GM12878 (cell line): ENCODE measurements around the gene WDFY4.

Experiments
- BHLHE40 ChIP-seq, 2 experiments: fragments of 450-650 bp in 1 of 2; IDR thresholded peaks; 2 replicates each; pipeline ENCODE4 v1.6.1; 2011 to 2017; ENCODE audit warnings: low read depth in 2 of 2, borderline replicate concordance in 1 of 2, improper control_type of control experiment in 1 of 2, low read length in 1 of 2, mild to moderate bottlenecking in 1 of 2
- HDAC6 ChIP-seq: fragments of 200-600 bp; sonication (generic); IDR thresholded peaks from one replicate; pipeline ENCODE4 v1.8.0; 2017; ENCODE audit warnings: antibody characterized with exemption; ENCODE audit not compliant: unreplicated experiment
- POLR2AphosphoS5 ChIP-seq: IDR thresholded peaks from 2 replicates; pipeline ENCODE4 v1.6.1; 2011; ENCODE audit warnings: mild to moderate bottlenecking, low read length, inconsistent platforms
- RAD21 ChIP-seq: IDR thresholded peaks from 2 replicates; pipeline ENCODE4 v1.6.1; 2011; ENCODE audit warnings: mild to moderate bottlenecking, low read depth, low read length, moderate library complexity; ENCODE audit not compliant: insufficient read depth
- SMC3 ChIP-seq: IDR thresholded peaks from 2 replicates; pipeline ENCODE4 v1.6.1; 2011; ENCODE audit warnings: low read length, improper control_type of control experiment, borderline replicate concordance
- TAF1 ChIP-seq: IDR thresholded peaks from 2 replicates; pipeline ENCODE4 v1.6.1; 2011; ENCODE audit warnings: mild to moderate bottlenecking, low read depth, low read length, borderline replicate concordance
- TCF7 ChIP-seq: IDR thresholded peaks from 2 replicates; pipeline ENCODE4 v1.6.1; 2014; ENCODE audit warnings: antibody characterized with exemption, borderline replicate concordance
- TF ChIP-seq, protein P1 (sequence below), 3 experiments: IDR thresholded peaks in 2 of 3; conservative IDR thresholded peaks in 1 of 3; 2 replicates each; pipeline ENCODE4 v1.5.1; 2011; ENCODE audit warnings: low read depth in 3 of 3, low read length in 3 of 3, mild to moderate bottlenecking in 3 of 3, control low read depth in 2 of 3, moderate library complexity in 2 of 3, inconsistent platforms in 1 of 3, mixed read lengths in 1 of 3; ENCODE audit not compliant: control insufficient read depth in 2 of 3, insufficient read depth in 1 of 3; ENCODE audit errors: extremely low read depth in 1 of 3

DNA sequence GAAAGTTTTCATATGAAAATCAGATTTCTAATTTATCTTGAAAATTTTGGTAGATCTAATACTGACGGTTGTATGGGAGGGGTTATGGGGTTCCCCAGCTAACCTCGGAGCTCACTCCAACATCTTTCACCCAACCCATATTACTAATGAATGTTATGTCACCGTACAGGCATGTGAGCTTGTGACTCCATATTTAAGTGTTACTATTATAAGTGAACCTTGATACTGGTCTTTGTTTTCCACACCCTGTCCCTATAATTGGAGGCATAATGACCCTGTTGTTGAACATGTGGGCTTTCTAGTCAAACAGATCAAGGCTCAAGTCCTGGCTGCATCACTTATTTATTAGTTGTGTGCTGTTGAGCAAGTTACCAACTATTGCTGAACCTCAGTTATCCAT, 27.2 kb downstream of the WDFY4 start:
- TF ChIP-seq TAF1 (no peak), RAD21 (no peak), BHLHE40 (IDR thresholded peaks at IDR 0.05; ENCODE audit: borderline replicate concordance in 1 of 2, low read depth in 2 of 2, low read length in 1 of 2) (no peak), SMC3 (no peak), POLR2AphosphoS5 (no peak), TCF7 (no peak), HDAC6 (no peak)
- TF ChIP-seq, protein P1, sequence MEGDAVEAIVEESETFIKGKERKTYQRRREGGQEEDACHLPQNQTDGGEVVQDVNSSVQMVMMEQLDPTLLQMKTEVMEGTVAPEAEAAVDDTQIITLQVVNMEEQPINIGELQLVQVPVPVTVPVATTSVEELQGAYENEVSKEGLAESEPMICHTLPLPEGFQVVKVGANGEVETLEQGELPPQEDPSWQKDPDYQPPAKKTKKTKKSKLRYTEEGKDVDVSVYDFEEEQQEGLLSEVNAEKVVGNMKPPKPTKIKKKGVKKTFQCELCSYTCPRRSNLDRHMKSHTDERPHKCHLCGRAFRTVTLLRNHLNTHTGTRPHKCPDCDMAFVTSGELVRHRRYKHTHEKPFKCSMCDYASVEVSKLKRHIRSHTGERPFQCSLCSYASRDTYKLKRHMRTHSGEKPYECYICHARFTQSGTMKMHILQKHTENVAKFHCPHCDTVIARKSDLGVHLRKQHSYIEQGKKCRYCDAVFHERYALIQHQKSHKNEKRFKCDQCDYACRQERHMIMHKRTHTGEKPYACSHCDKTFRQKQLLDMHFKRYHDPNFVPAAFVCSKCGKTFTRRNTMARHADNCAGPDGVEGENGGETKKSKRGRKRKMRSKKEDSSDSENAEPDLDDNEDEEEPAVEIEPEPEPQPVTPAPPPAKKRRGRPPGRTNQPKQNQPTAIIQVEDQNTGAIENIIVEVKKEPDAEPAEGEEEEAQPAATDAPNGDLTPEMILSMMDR (IDR thresholded peaks at IDR 0.05 in 2 of 3, conservative IDR thresholded peaks at IDR 0.05 in 1 of 3; ENCODE audit: control insufficient read depth in 2 of 3, extremely low read depth in 1 of 3, insufficient read depth in 1 of 3, low read depth in 3 of 3, low read length in 3 of 3) = no peak
